ENCODE data around the gene ELAPOR1. TPM values are rescaled to one million over a fixed set of nuclear protein-coding genes. Genes with fewer than 3 reads are reported as not detected.

The ELAPOR1 gene
- total and polyA plus RNA-seq, 9 of the 15 experiments (the other 6 are each of a cell fraction or from before 2014, with no cell fraction given) = 0.07 to 1.2 (median 0.18) TPM

DNA sequence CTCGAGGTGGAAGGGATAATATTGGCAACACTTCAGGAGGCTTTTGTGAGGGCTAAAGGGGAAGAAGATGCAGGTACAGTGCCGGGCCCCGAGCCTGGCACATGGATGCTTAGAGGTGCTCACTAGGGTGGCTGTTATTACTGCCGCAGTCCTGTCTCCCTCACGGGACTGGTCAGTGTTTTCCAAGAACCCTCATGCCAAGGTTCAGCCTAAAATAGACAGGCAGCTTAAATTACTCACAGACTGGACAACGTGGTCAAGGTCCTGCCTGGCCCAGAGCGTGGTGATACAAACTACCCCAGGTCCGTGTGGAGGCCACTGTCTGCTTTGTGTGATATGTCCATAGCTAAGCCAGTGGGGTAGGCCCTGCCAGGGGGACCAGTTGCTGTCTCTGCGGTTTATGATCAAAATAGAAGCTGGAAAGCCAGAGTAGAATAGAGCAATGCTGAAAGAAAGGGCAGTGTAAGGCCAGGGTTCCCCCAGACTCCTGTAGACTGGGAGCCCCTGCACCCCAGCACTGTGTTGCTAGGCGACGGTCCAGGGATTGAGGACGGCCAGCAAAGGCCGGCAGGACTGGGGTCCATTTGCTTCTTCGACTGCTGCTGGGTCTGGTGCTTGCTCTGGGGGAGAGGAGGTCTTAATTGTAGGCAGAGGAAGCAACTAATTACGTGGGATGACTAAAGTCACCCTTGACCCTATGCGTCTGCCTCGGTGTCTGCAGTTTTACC lies 36.1 kb downstream of the ELAPOR1 start:
- no peak overlapping the region for H2AFZ ChIP-seq (ENCODE audit: low read depth, low read length)
- no peaks in the 10 kb centered on the region; a peak in 1 of 5 replicates for H3K27me3 ChIP-seq (ENCODE audit: control insufficient read depth in 2 of 2, insufficient read depth in 2 of 2, low read length in 2 of 2)
- TF ChIP-seq RFX1 (IDR thresholded peaks at IDR 0.05) = peak; percentile 61
- TF ChIP-seq NCOA2 (IDR thresholded peaks at IDR 0.05; ENCODE audit: partially characterized antibody in 2 of 2) = no peak
- ChIA-PET CTCF (ENCODE audit: low intra/inter-chr PET ratio) (no interaction called here), POLR2A (interaction anchor here (0.6 to 1.6 kb wide), 3 partner anchors 8 to 130 kb away, joined by 3 to 10 read pairs (median 5); no protein-coding TSS in a partner anchor)
- no peak overlapping the region for H3K27ac ChIP-seq (ENCODE audit: extremely low read depth, low read depth, low read length)
- FAIRE-seq = no peak
- H3K9ac ChIP-seq (ENCODE audit: insufficient read depth in 1 of 2, low read depth in 2 of 2, low read length in 2 of 2) = no peak overlapping the region
- WGBS (ENCODE audit: insufficient coverage, low coverage, missing lambda C conversion rate) = 52% methylated on average over 17 of the region's 17 CpGs
- H3K79me2 ChIP-seq (ENCODE audit: control insufficient read depth, insufficient read depth, low read length) = no peaks in the 10 kb centered on the region
- no peaks in the 10 kb centered on the region for H3K9me1 ChIP-seq (ENCODE audit: control insufficient read depth, insufficient read depth, low read length)
- peaks cover 12 to 24% of the 10 kb centered on the region in 2 experiments; a peak in 4 of 5 replicates for H3K4me1 ChIP-seq (replicated peaks in 1 of 2; ENCODE audit: control insufficient read depth in 2 of 2, insufficient read depth in 2 of 2, low read length in 2 of 2)
- in situ Hi-C loops (cut with MboI) = no loop called here
- no peak overlapping the region for H3K4me3 ChIP-seq
- no peak overlapping the region for H3K4me2 ChIP-seq (ENCODE audit: insufficient read depth, low read length)
- no peaks in the 10 kb centered on the region for H3K9me3 ChIP-seq (replicated peaks; ENCODE audit: control insufficient read depth, insufficient read depth, low read depth, low read length)
- no peaks in the 10 kb centered on the region for H3K36me3 ChIP-seq (ENCODE audit: control insufficient read depth, insufficient read depth, low read length)
- DNase-seq (ENCODE audit: extremely low read depth in 1 of 4, low spot score in 3 of 4) = no peak
- H4K20me1 ChIP-seq (replicated peaks; ENCODE audit: control insufficient read depth, insufficient read depth, low read length) = no peaks in the 10 kb centered on the region
- BruUV-seq (replicated peaks) = no TSS peak
- intact Hi-C loops (cut with micrococcal nuclease) = no loop called here
- no peak for ATAC-seq

DNA sequence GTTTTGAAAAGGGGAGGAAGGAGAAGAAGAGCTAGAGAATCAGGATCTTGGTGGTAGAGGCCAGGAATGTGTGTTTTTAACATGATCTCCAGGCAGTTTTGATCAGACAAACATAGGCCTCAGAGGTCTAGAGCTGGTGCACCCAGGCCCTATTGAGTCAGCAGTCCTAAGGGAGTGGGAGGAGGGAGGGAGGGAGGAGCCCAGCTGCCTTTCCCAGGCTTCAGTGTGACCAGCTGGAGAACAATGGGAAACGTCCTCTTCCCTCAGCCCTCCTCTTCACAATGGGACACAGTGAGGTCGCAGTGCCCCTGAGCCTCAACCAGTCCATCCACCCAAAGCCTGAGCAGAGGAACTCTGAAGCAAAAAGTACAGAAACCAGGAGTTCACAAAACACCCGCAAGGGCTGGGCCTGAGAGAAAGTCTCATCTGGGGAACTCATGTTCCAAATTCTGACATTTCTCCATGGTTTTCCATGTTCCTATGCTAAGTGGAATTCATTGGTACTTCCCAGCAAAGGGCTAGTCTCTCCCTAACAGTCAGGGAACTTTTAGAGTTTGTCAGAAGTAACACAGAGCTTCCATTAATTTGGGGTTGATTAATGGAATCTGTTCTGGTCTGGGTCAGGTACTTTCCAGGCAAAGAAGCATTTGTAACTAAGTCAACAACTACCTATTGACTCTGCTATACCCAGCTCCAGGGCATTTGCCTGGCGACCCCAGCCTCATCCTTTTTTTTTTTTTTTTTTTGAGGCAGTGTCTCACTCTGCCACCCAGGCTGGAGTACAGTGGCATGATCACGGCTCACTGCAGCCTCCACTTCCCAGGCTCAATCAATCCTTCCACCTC lies 37.5 kb downstream of the ELAPOR1 start:
- DNase-seq (ENCODE audit: extremely low read depth in 1 of 4, low spot score in 3 of 4) (peak; percentile 52 to 71 (median 56)), FAIRE-seq (peak; percentile 81), ATAC-seq (peak; percentile 86)
- Histone ChIP-seq H3K36me3 (ENCODE audit: control insufficient read depth, insufficient read depth, low read length) (no peaks in the 10 kb centered on the region), H3K27ac (ENCODE audit: extremely low read depth, low read depth, low read length) (no peak overlapping the region), H3K9me3 (replicated peaks; ENCODE audit: control insufficient read depth, insufficient read depth, low read depth, low read length) (no peaks in the 10 kb centered on the region), H3K4me1 (replicated peaks in 1 of 2; ENCODE audit: control insufficient read depth in 2 of 2, insufficient read depth in 2 of 2, low read length in 2 of 2) (peaks cover 12 to 24% of the 10 kb centered on the region in 2 experiments; a peak in 4 of 5 replicates), H3K9me1 (ENCODE audit: control insufficient read depth, insufficient read depth, low read length) (no peaks in the 10 kb centered on the region), H4K20me1 (replicated peaks; ENCODE audit: control insufficient read depth, insufficient read depth, low read length) (no peaks in the 10 kb centered on the region), H3K27me3 (ENCODE audit: control insufficient read depth in 2 of 2, insufficient read depth in 2 of 2, low read length in 2 of 2) (no peaks in the 10 kb centered on the region; a peak in 1 of 5 replicates), H3K4me2 (ENCODE audit: insufficient read depth, low read length) (peak overlapping the region; percentile 22; the same call in 1 of the 2 replicates), H3K9ac (ENCODE audit: insufficient read depth in 1 of 2, low read depth in 2 of 2, low read length in 2 of 2) (peak overlapping the region; percentile 1 to 85; a peak in 2 of 4 replicates), H3K4me3 (no peak overlapping the region), H2AFZ (ENCODE audit: low read depth, low read length) (peak overlapping the region; percentile 69), H3K79me2 (ENCODE audit: control insufficient read depth, insufficient read depth, low read length) (no peaks in the 10 kb centered on the region)
- POLR2A ChIA-PET = interaction anchor here (0.6 to 1.6 kb wide), 7 partner anchors 9 to 65 kb away, joined by 3 to 10 read pairs (median 4); partner anchors contain the start of gene TMEM167B
- CTCF ChIA-PET (ENCODE audit: low intra/inter-chr PET ratio) = no interaction called here
- WGBS (ENCODE audit: insufficient coverage, low coverage, missing lambda C conversion rate) = 46% methylated on average over 5 of the region's 5 CpGs
- in situ Hi-C loops (cut with MboI) (no loop called here), intact Hi-C loops (cut with micrococcal nuclease) (no loop called here)
- BruUV-seq (replicated peaks) = no TSS peak
- TF ChIP-seq, protein P1, sequence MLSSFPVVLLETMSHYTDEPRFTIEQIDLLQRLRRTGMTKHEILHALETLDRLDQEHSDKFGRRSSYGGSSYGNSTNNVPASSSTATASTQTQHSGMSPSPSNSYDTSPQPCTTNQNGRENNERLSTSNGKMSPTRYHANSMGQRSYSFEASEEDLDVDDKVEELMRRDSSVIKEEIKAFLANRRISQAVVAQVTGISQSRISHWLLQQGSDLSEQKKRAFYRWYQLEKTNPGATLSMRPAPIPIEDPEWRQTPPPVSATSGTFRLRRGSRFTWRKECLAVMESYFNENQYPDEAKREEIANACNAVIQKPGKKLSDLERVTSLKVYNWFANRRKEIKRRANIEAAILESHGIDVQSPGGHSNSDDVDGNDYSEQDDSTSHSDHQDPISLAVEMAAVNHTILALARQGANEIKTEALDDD (IDR thresholded peaks at IDR 0.05) = no peak
- TF ChIP-seq TAF9B (IDR thresholded peaks at IDR 0.05; ENCODE audit: partially characterized antibody) = no peak
- TF ChIP-seq RUNX1 (IDR thresholded peaks at IDR 0.05; ENCODE audit: low read depth) = no peak
- peak; percentile 57; the same call in 1 of the 2 replicates for TF ChIP-seq SOX6 (IDR thresholded peaks at IDR 0.05)
- TF ChIP-seq HNRNPH1 (optimal IDR thresholded peaks at IDR 0.05; ENCODE audit: low read depth, low read length) = no peak
- TF ChIP-seq TGIF2 (CRISPR knock-in tag; IDR thresholded peaks at IDR 0.05) = no peak
- TF ChIP-seq JUND (IDR thresholded peaks at IDR 0.05; ENCODE audit: borderline replicate concordance, low read depth, low read length) = peak; percentile 39; the same call in 1 of the 2 replicates
- TF ChIP-seq JUND (tag; IDR thresholded peaks at IDR 0.05; ENCODE audit: borderline replicate concordance, low read depth, low read length) = peak; percentile 11; the same call in 1 of the 3 replicates
- TF ChIP-seq ZKSCAN1 (IDR thresholded peaks at IDR 0.05; ENCODE audit: low read depth, low read length) = 0 out of 2 replicates have a peak, but pooled peaks have one; percentile 24
- no peak for TF ChIP-seq GATAD2B (IDR thresholded peaks at IDR 0.05; ENCODE audit: borderline replicate concordance)
- TF ChIP-seq ZNF57 (CRISPR knock-in tag; IDR thresholded peaks at IDR 0.05) = no peak

Measured in K562 (cell line).